Measurements from ENCODE around the gene SUSD3. TPM values are rescaled to one million over a fixed set of nuclear protein-coding genes. Genes with fewer than 3 reads are reported as not detected.

Gene SUSD3
- total RNA-seq, 2 experiments from 2014 or later: 27.1 to 28.8 TPM

GRCh38 chr9:93086447-93087224, 28.1 kb downstream of the SUSD3 start:
- no peak for DNase-seq
- Mint-ChIP-seq H3K27me3 (no peaks in the 10 kb centered on the region), H3K4me1 (peaks cover 41% of the 10 kb centered on the region), H3K9me3 (peaks cover 30% of the 10 kb centered on the region), H3K4me3 (no peak overlapping the region), H3K36me3 (peaks cover 59% of the 10 kb centered on the region), H3K27ac (peak overlapping the region; percentile 38)

GRCh38 chr9:93087971-93088655, 29.6 kb downstream of the SUSD3 start:
- Mint-ChIP-seq H3K27me3 (no peaks in the 10 kb centered on the region), H3K4me1 (peaks cover 49% of the 10 kb centered on the region), H3K27ac (peak overlapping the region; percentile 44), H3K4me3 (no peak overlapping the region), H3K9me3 (peaks cover 38% of the 10 kb centered on the region), H3K36me3 (peaks cover 57% of the 10 kb centered on the region)
- no peak for DNase-seq

GRCh38 chr9:93088656-93089015, 30.1 kb downstream of the SUSD3 start:
- Mint-ChIP-seq H3K4me1 (peaks cover 49% of the 10 kb centered on the region), H3K9me3 (peaks cover 37% of the 10 kb centered on the region), H3K27me3 (no peaks in the 10 kb centered on the region), H3K4me3 (no peak overlapping the region), H3K36me3 (peaks cover 54% of the 10 kb centered on the region), H3K27ac (peak overlapping the region; percentile 44)
- DNase-seq: no peak

GRCh38 chr9:93089024-93089423, 30.5 kb downstream of the SUSD3 start:
- Mint-ChIP-seq H3K4me3 (no peak overlapping the region), H3K27ac (peak overlapping the region; percentile 44), H3K36me3 (peaks cover 52% of the 10 kb centered on the region), H3K9me3 (peaks cover 35% of the 10 kb centered on the region), H3K4me1 (peaks cover 50% of the 10 kb centered on the region), H3K27me3 (no peaks in the 10 kb centered on the region)
- no peak for DNase-seq

GRCh38 chr9:93089481-93089991, 31.0 kb downstream of the SUSD3 start:
- no peak for DNase-seq
- no peaks in the 10 kb centered on the region for H3K27me3 Mint-ChIP-seq

GRCh38 chr9:93090091-93090655, 31.7 kb downstream of the SUSD3 start:
- peaks cover 35% of the 10 kb centered on the region for H3K9me3 Mint-ChIP-seq
- no peak overlapping the region for H3K4me3 Mint-ChIP-seq
- H3K27me3 Mint-ChIP-seq: no peaks in the 10 kb centered on the region
- peaks cover 46% of the 10 kb centered on the region for H3K36me3 Mint-ChIP-seq
- peaks cover 59% of the 10 kb centered on the region for H3K4me1 Mint-ChIP-seq
- no peak for DNase-seq
- H3K27ac Mint-ChIP-seq: peak overlapping the region; percentile 34

More at GRCh38 chr9:93089481-93089991, 31.0 kb downstream of the SUSD3 start:
- H3K36me3 Mint-ChIP-seq: peaks cover 49% of the 10 kb centered on the region
- H3K9me3 Mint-ChIP-seq: peaks cover 35% of the 10 kb centered on the region
- H3K4me1 Mint-ChIP-seq: peaks cover 53% of the 10 kb centered on the region
- H3K4me3 Mint-ChIP-seq: no peak overlapping the region
- peak overlapping the region; percentile 34 for H3K27ac Mint-ChIP-seq

- DNase-seq: no peak
- Mint-ChIP-seq H3K27me3 (no peaks in the 10 kb centered on the region), H3K4me1 (peaks cover 60% of the 10 kb centered on the region), H3K9me3 (peaks cover 30% of the 10 kb centered on the region), H3K36me3 (peaks cover 38% of the 10 kb centered on the region), H3K4me3 (no peak overlapping the region), H3K27ac (peak overlapping the region; percentile 84)
These were observed 32.6 kb downstream of the SUSD3 start for GRCh38 chr9:93091056-93091452.

GRCh38 chr9:93091453-93092081, 33.1 kb downstream of the SUSD3 start:
- Mint-ChIP-seq H3K27ac (peak overlapping the region; percentile 84), H3K27me3 (no peaks in the 10 kb centered on the region), H3K36me3 (peaks cover 36% of the 10 kb centered on the region), H3K9me3 (peaks cover 28% of the 10 kb centered on the region), H3K4me3 (no peak overlapping the region), H3K4me1 (peaks cover 60% of the 10 kb centered on the region)
- DNase-seq: peak; percentile 70

- Mint-ChIP-seq H3K9me3 (peaks cover 26% of the 10 kb centered on the region), H3K27ac (peak overlapping the region; percentile 84), H3K36me3 (peaks cover 32% of the 10 kb centered on the region), H3K4me3 (peak overlapping the region; percentile 24), H3K27me3 (no peaks in the 10 kb centered on the region), H3K4me1 (peaks cover 68% of the 10 kb centered on the region)
- no peak for DNase-seq
These were observed 33.9 kb downstream of the SUSD3 start for GRCh38 chr9:93092251-93092991.

GRCh38 chr9:93093127-93093876, 34.8 kb downstream of the SUSD3 start:
- peak overlapping the region; percentile 73 for H3K27ac Mint-ChIP-seq
- DNase-seq: no peak
- H3K4me1 Mint-ChIP-seq: peaks cover 76% of the 10 kb centered on the region
- peaks cover 26% of the 10 kb centered on the region for H3K9me3 Mint-ChIP-seq
- H3K4me3 Mint-ChIP-seq: peak overlapping the region; percentile 29
- peaks cover 29% of the 10 kb centered on the region for H3K36me3 Mint-ChIP-seq
- H3K27me3 Mint-ChIP-seq: no peaks in the 10 kb centered on the region

GRCh38 chr9:93093877-93094657, 35.6 kb downstream of the SUSD3 start:
- H3K4me1 Mint-ChIP-seq: peaks cover 75% of the 10 kb centered on the region
- peaks cover 29% of the 10 kb centered on the region for H3K36me3 Mint-ChIP-seq
- H3K9me3 Mint-ChIP-seq: peaks cover 23% of the 10 kb centered on the region
- H3K4me3 Mint-ChIP-seq: peak overlapping the region; percentile 81
- no peak for DNase-seq
- peak overlapping the region; percentile 95 for H3K27ac Mint-ChIP-seq
- no peaks in the 10 kb centered on the region for H3K27me3 Mint-ChIP-seq

GRCh38 chr9:93094658-93095204, 36.2 kb downstream of the SUSD3 start:
- DNase-seq: no peak
- Mint-ChIP-seq H3K4me1 (peaks cover 75% of the 10 kb centered on the region), H3K27ac (peak overlapping the region; percentile 95), H3K4me3 (peak overlapping the region; percentile 81), H3K9me3 (peaks cover 20% of the 10 kb centered on the region), H3K27me3 (no peaks in the 10 kb centered on the region), H3K36me3 (peaks cover 24% of the 10 kb centered on the region)
